ENCODE data around the gene CACNA2D3. TPM values are rescaled to one million over a fixed set of nuclear protein-coding genes. Genes with fewer than 3 reads are reported as not detected.

The CACNA2D3 gene
- total RNA-seq, 1 donor from 2014 or later: 0.48 TPM

DNA sequence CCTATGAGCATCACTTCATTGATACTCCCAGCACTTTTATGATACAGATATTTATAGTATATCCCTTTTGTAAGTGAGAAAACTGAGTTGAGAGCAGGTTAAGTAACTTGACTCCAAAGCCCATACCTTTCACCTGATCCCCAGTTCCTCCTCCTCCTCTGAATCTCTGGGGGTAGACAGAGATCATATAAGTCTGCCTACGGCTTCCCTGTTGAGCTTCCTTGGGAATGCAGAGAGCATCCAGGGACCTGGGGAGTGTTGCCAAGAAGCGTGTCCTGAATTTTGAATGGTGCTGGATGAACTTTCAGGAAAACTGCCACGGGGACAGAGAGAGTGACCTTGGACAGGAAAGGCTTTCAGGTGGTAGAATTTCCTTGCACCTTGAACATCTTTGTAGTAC, 537.0 kb downstream of the CACNA2D3 start:
- DNase-seq (ENCODE audit: low spot score): no peak

- DNase-seq (ENCODE audit: low spot score): no peak
Measured at GRCh38 chr3:54660714-54661132, 538.4 kb downstream of the CACNA2D3 start.

DNA sequence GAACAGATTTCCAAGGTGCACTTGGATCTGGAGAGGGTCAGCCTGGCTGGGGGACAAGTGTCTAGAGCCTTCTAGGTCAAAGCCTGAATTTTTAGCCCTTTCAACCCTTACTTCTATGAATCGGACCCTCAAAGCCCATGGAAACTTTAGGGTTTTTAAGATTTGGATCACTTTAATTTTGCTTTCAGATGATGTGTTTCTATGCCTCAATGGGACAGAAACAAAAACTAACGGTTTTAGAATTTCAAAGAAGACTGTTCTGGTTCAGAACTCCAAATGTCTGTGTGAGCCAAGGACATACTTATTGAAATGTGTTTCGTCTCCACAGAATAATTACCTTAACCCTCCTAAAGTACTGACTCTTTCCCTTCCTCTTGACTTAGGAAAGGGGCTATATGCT, 538.8 kb downstream of the CACNA2D3 start:
- DNase-seq (ENCODE audit: low spot score): no peak

GRCh38 chr3:54663501-54664011, 541.2 kb downstream of the CACNA2D3 start:
- DNase-seq (ENCODE audit: low spot score): no peak

GRCh38 chr3:54665016-54665600, 542.8 kb downstream of the CACNA2D3 start:
- DNase-seq (ENCODE audit: low spot score): no peak

DNA sequence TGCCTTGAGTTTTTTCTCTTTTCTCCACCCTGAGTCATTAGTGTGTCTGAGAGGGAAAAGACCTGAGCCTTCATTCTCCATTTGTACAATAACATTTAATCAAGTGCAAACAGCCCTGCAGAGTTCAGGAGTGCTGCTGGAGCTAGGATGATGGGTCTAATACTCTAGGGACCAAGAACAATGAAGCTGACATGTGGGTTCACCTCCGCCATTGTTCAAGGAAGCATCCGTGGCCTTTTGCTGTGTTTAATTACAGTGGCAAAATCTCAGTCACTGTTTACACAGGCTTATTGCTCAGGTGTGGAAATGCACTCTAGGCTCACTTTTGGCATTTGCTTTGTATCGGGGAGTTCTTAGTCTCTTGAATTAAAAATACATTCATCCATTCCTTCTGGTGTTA, 545.9 kb downstream of the CACNA2D3 start:
- no peak for DNase-seq (ENCODE audit: low spot score)

DNA sequence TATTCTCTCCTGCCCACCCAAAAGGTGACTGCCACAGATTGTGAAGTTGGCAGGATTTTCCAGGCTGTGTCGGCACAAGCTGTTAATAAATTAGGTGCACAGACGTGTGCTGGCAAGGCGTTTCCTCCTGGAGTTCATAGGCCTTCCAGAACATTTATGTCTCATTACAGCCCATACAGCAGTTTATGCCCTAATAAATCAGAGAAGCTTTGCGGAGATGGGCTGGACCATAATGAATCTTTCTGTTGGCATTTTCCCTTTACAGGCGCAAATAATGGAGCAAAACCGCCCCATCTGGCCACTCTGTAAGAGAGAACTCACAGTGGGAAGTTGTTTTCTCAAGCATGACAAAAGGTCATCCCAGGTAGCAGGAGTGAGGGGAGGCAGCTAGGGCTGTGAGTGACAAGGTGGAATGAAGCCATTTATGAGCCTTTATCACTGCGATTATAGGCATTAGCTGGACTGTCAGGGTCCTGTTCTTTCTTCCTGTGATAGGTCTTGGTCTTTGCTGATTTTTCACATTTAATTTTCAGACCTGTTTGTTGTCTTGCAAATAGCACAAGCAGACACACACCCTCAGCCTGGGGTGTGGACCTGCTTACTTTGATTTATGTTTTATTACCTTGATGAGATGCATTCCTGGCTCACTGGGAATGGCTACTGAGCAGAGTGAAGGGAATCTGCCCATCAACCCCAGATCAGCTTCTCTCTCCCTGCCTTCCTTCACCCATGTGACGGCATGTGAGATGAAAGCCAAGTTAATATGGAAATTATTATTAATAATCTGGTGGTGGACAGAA, 548.0 kb downstream of the CACNA2D3 start:
- DNase-seq (ENCODE audit: low spot score): no peak

DNA sequence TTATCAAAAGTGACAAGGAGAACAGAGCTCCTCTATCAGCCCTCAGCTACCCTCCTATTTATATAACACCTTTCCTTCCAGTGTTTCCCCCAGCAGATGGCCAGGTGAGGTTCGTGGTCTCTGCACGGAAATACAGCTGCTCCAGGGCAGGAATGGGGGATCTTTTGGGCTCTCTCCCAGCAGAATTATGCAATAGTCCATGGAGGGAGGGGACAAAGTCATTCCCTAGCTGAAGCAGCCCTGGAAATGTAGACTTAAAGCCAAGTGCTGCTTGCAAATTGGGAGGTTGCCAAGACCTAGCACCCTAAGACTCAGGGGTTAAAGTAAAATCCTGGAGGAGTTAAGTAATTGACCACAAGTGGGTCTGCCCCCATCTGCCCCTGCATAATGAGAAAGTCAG, 549.2 kb downstream of the CACNA2D3 start:
- DNase-seq (ENCODE audit: low spot score): no peak

- no peak for DNase-seq (ENCODE audit: low spot score)
Measured at GRCh38 chr3:54676087-54676486, 553.7 kb downstream of the CACNA2D3 start.

GRCh38 chr3:54681706-54682105, 559.4 kb downstream of the CACNA2D3 start:
- no peak for DNase-seq (ENCODE audit: low spot score)

- DNase-seq (ENCODE audit: low spot score): no peak
Measured at GRCh38 chr3:54685213-54685612, 562.9 kb downstream of the CACNA2D3 start.

DNA sequence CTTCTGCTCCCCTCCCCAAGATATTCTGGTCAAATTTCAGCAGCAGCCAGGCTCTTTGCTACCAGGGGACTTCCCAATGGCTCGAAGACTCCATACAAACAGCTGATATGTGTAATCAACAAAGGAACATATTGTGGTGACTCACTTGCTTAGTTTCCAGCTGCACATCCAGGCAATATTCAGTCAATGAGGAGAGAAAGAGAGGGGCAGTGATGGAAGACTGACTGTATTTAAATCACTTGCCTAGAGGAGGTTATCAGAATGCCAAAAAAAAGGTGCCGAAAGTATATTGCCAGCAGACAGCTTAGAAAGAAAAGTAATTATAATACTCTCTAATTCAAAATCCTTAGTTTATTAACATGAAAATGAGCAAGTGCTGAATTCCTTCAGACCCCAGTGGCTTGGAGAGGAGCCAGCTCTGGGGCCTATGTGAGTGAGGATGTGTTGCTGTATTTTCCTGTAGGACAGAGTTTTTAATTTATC, 569.0 kb downstream of the CACNA2D3 start:
- no peak for DNase-seq (ENCODE audit: low spot score)

DNA sequence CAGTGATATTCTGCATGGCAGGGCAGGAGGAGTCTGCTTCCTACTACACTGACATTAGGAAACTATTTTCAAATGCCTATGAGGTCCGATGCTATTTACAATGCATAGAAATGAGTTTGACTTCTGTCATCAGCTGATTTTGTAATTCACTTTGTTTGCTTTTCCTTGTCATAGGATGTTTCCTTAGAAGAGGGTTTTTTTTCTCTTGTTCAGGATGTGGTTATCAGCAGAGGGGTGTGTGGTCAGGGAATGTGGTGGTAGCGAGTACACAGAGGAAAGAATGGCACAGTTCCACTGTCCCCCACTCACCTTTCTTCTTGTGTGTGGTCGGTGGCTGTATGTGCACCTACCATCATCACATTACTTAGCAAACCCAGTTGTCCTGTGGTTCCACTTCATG, 574.0 kb downstream of the CACNA2D3 start:
- no peak for DNase-seq (ENCODE audit: low spot score)

DNA sequence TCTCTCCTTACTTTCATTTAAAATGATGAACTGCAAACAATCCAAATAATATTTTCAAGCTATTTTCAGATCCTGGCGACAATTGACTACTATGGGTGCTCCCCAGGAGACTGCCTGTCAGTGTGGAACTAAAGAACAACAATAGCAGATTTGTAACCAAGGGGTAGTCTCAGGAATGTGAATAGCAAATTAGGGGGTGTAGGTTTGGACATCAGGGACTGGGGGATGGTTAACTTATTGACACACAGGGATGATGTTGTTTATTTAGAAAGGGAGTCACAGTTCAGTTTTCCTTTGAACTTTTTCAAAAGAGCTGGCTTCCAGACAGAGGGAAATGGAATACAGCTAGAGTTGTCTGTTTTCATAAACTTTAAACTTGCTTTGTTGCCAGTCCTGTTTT, 575.7 kb downstream of the CACNA2D3 start:
- no peak for DNase-seq (ENCODE audit: low spot score)

- no peak for DNase-seq (ENCODE audit: low spot score)
Measured at GRCh38 chr3:54703923-54704322, 581.6 kb downstream of the CACNA2D3 start.

DNA sequence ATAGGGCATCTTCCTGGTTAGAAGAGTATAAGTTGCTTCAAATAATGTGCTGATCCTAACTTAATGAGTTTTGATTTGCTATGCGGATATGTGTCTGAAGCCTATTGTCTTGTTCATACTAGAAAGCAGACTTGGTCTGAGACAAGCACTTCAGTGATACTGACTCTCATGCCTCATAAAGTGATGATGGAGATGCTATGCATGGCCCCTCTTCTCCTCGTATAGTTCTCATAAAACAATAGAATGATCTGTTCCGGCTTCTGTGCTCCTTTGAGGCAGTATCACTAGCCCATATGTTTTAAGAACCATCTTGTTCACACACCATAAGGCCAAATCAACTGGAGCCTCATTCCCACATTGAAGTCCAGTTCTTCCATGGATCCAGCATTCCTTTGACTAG, 583.4 kb downstream of the CACNA2D3 start:
- no peak for DNase-seq (ENCODE audit: low spot score)

GRCh38 chr3:54706738-54707137, 584.4 kb downstream of the CACNA2D3 start:
- no peak for DNase-seq (ENCODE audit: low spot score)

DNA sequence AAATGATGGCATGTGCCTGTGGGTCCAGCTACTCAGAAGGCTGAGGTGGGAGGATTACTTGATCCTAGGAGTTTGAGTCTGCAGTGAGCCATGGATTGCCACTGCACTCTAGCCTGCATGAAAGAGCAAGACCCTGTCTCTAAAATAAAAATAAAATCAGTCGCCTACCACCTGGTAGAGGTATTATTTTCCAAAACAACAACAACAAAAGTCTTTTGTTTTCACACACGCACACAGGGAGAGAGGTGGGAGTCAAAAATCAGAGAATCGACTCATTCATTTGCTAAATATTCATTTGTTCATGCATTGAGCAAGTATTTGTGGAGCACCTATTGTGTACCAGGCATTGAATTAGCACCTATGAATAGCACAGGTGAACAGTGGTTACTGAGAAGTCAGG, 587.4 kb downstream of the CACNA2D3 start:
- DNase-seq (ENCODE audit: low spot score): no peak

DNA sequence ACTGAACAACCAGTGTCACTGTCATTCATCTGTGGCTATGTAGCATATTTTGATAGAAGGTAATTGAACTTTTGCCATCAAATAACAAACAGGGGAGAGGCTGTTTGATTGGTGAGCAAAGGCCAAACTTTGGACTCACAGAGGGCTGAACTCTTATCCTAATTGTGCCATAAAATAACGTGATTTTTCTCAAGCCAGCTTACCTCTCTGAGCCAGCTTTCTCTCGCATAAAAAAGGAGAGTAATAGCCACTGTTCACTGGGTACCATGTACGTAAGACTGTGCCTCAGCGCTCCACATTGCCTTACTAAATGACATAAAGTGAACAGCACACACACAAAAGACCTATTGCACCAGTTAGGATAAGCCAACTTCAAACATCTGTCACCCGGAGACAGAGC, 588.6 kb downstream of the CACNA2D3 start:
- DNase-seq (ENCODE audit: low spot score): no peak

DNA sequence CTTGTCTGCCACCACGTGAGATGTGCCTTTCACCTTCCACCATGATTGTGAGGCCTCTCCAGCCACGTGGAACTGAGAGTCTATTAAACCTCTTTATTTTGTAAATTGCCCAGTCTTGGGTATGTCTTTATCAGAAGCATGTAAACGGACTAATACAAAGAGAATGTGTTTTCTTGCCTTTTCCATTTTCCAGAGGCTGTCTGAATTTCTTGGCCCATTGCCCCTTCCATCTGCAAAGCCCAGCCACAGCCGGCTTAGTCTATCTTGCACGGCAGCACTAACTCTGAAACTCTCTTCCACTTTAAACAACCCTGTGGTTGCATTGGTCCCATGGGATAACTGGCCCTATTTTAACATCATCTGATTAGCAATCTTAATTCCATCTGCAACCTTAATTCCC, 590.2 kb downstream of the CACNA2D3 start:
- DNase-seq (ENCODE audit: low spot score): no peak

DNA sequence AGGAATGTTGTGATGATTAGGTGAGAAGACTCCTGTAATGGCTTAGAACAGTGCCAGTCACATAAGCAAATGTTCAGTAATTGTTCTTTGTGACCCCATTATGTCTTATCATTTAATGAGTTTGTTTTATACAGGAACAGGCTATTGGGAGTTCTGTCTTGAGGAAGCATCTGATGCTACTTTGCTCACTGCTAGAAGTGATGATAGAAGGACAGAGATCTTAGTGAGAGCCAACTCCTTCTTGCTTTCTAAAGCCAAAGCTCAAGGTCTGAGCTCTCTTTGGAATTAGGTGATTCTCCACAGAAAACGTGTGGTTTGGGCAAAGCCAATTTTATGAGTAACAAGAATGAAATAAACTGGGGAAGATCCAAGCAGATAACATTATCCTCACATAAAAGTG, 590.7 kb downstream of the CACNA2D3 start:
- no peak for DNase-seq (ENCODE audit: low spot score)

DNA sequence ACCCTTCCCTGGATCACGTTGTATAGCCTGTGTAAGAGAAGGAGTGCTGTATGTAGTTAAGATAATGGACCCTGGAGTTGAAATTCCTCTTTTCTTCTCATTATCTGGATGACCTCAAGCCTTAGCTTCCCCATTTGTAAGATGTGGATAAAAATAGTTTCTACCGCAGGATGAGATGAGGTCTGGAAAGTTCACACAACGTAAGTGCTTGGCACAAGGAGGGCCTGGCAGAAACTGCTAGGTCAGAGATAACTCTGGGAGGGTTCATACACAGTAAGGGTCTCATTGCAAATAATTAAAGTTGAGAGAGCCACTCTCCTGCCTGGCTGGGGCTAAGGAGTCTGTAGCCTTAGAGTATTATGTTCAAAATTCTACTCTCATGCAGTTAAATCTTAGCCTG, 591.1 kb downstream of the CACNA2D3 start:
- DNase-seq (ENCODE audit: low spot score): no peak

DNA sequence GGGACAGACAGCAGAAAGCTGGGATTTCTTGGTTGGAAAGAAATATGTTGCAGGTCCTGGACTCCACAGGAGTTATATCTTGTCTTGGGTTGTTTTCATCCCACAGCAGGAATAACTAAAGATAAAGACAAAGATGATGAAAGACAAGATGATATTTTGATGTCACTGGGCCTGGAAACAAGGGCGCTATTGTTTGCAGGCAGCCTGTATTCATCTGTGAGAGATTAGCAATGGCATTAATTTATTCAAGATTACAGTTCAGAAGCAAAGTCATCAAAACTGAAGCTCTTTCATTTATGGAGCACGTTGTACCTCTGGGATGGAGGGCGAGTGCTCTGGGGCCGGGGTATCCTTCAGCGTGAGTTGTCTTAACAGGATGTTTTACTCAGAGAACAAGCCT, 591.7 kb downstream of the CACNA2D3 start:
- no peak for DNase-seq (ENCODE audit: low spot score)
